HepG2 (cell line): Measurements from ENCODE around the gene RGS19. TPM values are rescaled to one million over a fixed set of nuclear protein-coding genes. Genes with fewer than 3 reads are reported as not detected.

Experiments used
- ARNT2 ChIP-seq: sonication (generic); formaldehyde crosslinking; IDR thresholded peaks from 2 replicates; pipeline ENCODE4 v1.8.0; 2022; ENCODE audit warnings: mild to moderate bottlenecking, low read depth, missing genetic modification reagents, moderate library complexity
- ARNTL ChIP-seq: sonication (generic); formaldehyde crosslinking; IDR thresholded peaks from 2 replicates; pipeline ENCODE4 v1.4.0; 2020; ENCODE audit warnings: mild to moderate bottlenecking, missing genetic modification reagents
- DPF2 ChIP-seq: sonication (generic); formaldehyde crosslinking; IDR thresholded peaks from 2 replicates; pipeline ENCODE4 v1.4.0; 2020; ENCODE audit warnings: mild to moderate bottlenecking, low read depth, missing genetic modification reagents, borderline replicate concordance
- EZH2 ChIP-seq: conservative IDR thresholded peaks from 2 replicates; pipeline ENCODE4 v1.6.1; 2012; ENCODE audit warnings: mild to moderate bottlenecking, low read depth, low read length, moderate library complexity
- FOSL2 ChIP-seq: sonication (generic); formaldehyde crosslinking; IDR thresholded peaks from 2 replicates; pipeline ENCODE4 v1.4.0; 2020; ENCODE audit warnings: missing genetic modification reagents
- HOXA9 ChIP-seq: sonication (generic); formaldehyde crosslinking; IDR thresholded peaks from 2 replicates; pipeline ENCODE4 v1.8.1; 2022; ENCODE audit warnings: missing genetic modification reagents, mild to moderate bottlenecking, moderate library complexity, borderline replicate concordance
- MEIS1 ChIP-seq: sonication (generic); formaldehyde crosslinking; IDR thresholded peaks from 2 replicates; pipeline ENCODE4 v1.9.0; 2021; ENCODE audit warnings: mild to moderate bottlenecking, missing genetic modification reagents, moderate library complexity, borderline replicate concordance
- PITX1 ChIP-seq: sonication (generic); formaldehyde crosslinking; IDR thresholded peaks from 2 replicates; pipeline ENCODE4 v1.5.1; 2020; ENCODE audit warnings: mild to moderate bottlenecking, missing genetic modification reagents
- PTBP1 ChIP-seq: fragments of 200-400 bp; formaldehyde crosslinking; IDR thresholded peaks from 2 replicates; pipeline ENCODE4 v1.6.1; 2018; ENCODE audit warnings: low read length, low read depth; ENCODE audit not compliant: poor library complexity, severe bottlenecking
- RBAK ChIP-seq: sonication (generic); formaldehyde crosslinking; IDR thresholded peaks from 2 replicates; pipeline ENCODE4 v1.5.1; 2020; ENCODE audit warnings: mild to moderate bottlenecking, missing genetic modification reagents
- SNAI1 ChIP-seq: sonication (generic); formaldehyde crosslinking; IDR thresholded peaks from 2 replicates; pipeline ENCODE4 v1.5.0; 2020; ENCODE audit warnings: mild to moderate bottlenecking, missing genetic modification reagents, borderline replicate concordance
- SRSF1 ChIP-seq: fragments of 200-400 bp; formaldehyde crosslinking; optimal IDR thresholded peaks from 2 replicates; pipeline ENCODE3; 2017; ENCODE audit warnings: mild to moderate bottlenecking, low read depth, low read length, moderate library complexity
- ZBTB8A ChIP-seq: sonication (generic); formaldehyde crosslinking; IDR thresholded peaks from 2 replicates; pipeline ENCODE4 v1.4.0; 2020; ENCODE audit warnings: mild to moderate bottlenecking, low read depth, missing genetic modification reagents, borderline replicate concordance
- ZNF589 ChIP-seq: sonication (generic); formaldehyde crosslinking; conservative IDR thresholded peaks from 2 replicates; pipeline ENCODE4 v1.8.0; 2022; ENCODE audit warnings: mild to moderate bottlenecking, moderate library complexity, missing genetic modification reagents
- ZNF749 ChIP-seq: sonication (generic); formaldehyde crosslinking; IDR thresholded peaks from 2 replicates; pipeline ENCODE4 v1.8.0; 2022; ENCODE audit warnings: mild to moderate bottlenecking, missing genetic modification reagents, moderate library complexity, borderline replicate concordance
- ZNF879 ChIP-seq: sonication (generic); formaldehyde crosslinking; IDR thresholded peaks from 2 replicates; pipeline ENCODE4 v1.8.1; 2023; ENCODE audit warnings: missing genetic modification reagents
- ZSCAN25 ChIP-seq: sonication (generic); formaldehyde crosslinking; IDR thresholded peaks from 2 replicates; pipeline ENCODE4 v1.8.0; 2022; ENCODE audit warnings: mild to moderate bottlenecking, missing genetic modification reagents
- polyA plus RNA-seq, 8 experiments: library from polyadenylated mRNA; depleted of rRNA in 3 of 8; stranded (reverse) in 7 of 8; unstranded in 1 of 8; fragments of >200 nt; fragmentation: Illumina TruSeq in 4 of 8; extraction: Trizol in 4 of 8; gene quantifications; 2 replicates each; pipeline versions ENCODE4 v1.2.1 to v1.2.3, GENCODE V29; 2011 to 2016; ENCODE audit warnings: low read depth in 4 of 8, missing spikeins in 1 of 8, mixed read lengths in 1 of 8; ENCODE audit not compliant: insufficient read depth in 1 of 8
- total RNA-seq, 5 experiments: library from RNA; depleted of rRNA; stranded (reverse); fragments of >200 nt; fragmentation: Illumina TruSeq; extraction: Trizol; gene quantifications; 2 replicates each; pipeline ENCODE4 v1.2.3, GENCODE V29; 2016; ENCODE audit warnings: low read depth in 1 of 5
- TF ChIP-seq, protein P1 (sequence below), 2 experiments: sonication (generic) in 1 of 2; formaldehyde crosslinking in 1 of 2; IDR thresholded peaks; 2 replicates each; pipeline versions ENCODE4 v1.4.0 to v1.6.1; 2016 to 2020; ENCODE audit warnings: borderline replicate concordance in 1 of 2, low read depth in 1 of 2, mild to moderate bottlenecking in 1 of 2, missing genetic modification reagents in 1 of 2
- TF ChIP-seq, protein P2 (sequence below): sonication (generic); formaldehyde crosslinking; IDR thresholded peaks from 2 replicates; pipeline ENCODE4 v1.4.0; 2020; ENCODE audit warnings: missing genetic modification reagents
- TF ChIP-seq, protein P3 (sequence below): sonication (generic); formaldehyde crosslinking; IDR thresholded peaks from 2 replicates; pipeline ENCODE4 v1.8.0; 2022; ENCODE audit warnings: low read depth, missing genetic modification reagents
- TF ChIP-seq, protein P4 (sequence below): IDR thresholded peaks from 2 replicates; pipeline ENCODE4 v1.6.1; 2012; ENCODE audit warnings: inconsistent platforms

Gene RGS19
- total and polyA plus RNA-seq, 2 of the 13 experiments (the other 11 are each of a cell fraction or from before 2014, with no cell fraction given): 10.7 to 11.9 TPM

DNA sequence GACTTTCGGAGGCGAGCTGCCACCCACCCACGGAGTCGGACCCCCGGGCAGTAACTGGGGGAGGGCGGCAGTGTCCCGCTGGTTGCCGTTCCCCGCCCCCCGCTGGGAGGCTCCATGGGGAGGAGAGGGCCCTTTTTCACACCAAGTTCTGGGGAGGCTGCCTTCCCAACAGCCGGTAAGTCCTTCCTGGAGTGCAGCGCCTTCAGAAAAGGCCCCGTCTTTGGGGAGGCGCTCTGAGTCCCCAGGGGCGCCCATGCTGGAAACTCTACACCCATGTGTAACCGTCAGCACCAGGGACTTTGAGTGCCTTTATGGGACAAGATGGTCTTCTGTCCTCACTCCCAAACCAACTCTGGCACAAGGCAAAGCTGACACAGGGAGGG, 29.4 kb downstream of the RGS19 start (continued):
- TF ChIP-seq, protein P1, sequence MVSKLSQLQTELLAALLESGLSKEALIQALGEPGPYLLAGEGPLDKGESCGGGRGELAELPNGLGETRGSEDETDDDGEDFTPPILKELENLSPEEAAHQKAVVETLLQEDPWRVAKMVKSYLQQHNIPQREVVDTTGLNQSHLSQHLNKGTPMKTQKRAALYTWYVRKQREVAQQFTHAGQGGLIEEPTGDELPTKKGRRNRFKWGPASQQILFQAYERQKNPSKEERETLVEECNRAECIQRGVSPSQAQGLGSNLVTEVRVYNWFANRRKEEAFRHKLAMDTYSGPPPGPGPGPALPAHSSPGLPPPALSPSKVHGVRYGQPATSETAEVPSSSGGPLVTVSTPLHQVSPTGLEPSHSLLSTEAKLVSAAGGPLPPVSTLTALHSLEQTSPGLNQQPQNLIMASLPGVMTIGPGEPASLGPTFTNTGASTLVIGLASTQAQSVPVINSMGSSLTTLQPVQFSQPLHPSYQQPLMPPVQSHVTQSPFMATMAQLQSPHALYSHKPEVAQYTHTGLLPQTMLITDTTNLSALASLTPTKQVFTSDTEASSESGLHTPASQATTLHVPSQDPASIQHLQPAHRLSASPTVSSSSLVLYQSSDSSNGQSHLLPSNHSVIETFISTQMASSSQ (IDR thresholded peaks at IDR 0.05; ENCODE audit: low read depth): no peak
- TF ChIP-seq, protein P1 (CRISPR knock-in tag; IDR thresholded peaks at IDR 0.05; ENCODE audit: borderline replicate concordance): peak; percentile 50; the same call in 1 of the 2 replicates
- no peak for TF ChIP-seq EZH2
- peak; percentile 97 for TF ChIP-seq SRSF1
- 0 out of 2 replicates have a peak, but pooled peaks have one; percentile 12 for TF ChIP-seq ZNF749 (CRISPR knock-in tag)
- peak; percentile 55; the same call in 1 of the 2 replicates for TF ChIP-seq DPF2 (CRISPR knock-in tag)
- TF ChIP-seq ZNF879 (CRISPR knock-in tag): peak; percentile 35; the same call in 1 of the 2 replicates
- TF ChIP-seq, protein P2, sequence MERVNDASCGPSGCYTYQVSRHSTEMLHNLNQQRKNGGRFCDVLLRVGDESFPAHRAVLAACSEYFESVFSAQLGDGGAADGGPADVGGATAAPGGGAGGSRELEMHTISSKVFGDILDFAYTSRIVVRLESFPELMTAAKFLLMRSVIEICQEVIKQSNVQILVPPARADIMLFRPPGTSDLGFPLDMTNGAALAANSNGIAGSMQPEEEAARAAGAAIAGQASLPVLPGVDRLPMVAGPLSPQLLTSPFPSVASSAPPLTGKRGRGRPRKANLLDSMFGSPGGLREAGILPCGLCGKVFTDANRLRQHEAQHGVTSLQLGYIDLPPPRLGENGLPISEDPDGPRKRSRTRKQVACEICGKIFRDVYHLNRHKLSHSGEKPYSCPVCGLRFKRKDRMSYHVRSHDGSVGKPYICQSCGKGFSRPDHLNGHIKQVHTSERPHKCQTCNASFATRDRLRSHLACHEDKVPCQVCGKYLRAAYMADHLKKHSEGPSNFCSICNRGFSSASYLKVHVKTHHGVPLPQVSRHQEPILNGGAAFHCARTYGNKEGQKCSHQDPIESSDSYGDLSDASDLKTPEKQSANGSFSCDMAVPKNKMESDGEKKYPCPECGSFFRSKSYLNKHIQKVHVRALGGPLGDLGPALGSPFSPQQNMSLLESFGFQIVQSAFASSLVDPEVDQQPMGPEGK: peak; percentile 93
- no peak for TF ChIP-seq PITX1
- 0 out of 2 replicates have a peak, but pooled peaks have one; percentile 60 for TF ChIP-seq HOXA9 (CRISPR knock-in tag)
- TF ChIP-seq ARNT2: peak; percentile 72; the same call in 1 of the 2 replicates
- TF ChIP-seq PTBP1: peak; percentile 81
- TF ChIP-seq, protein P3, sequence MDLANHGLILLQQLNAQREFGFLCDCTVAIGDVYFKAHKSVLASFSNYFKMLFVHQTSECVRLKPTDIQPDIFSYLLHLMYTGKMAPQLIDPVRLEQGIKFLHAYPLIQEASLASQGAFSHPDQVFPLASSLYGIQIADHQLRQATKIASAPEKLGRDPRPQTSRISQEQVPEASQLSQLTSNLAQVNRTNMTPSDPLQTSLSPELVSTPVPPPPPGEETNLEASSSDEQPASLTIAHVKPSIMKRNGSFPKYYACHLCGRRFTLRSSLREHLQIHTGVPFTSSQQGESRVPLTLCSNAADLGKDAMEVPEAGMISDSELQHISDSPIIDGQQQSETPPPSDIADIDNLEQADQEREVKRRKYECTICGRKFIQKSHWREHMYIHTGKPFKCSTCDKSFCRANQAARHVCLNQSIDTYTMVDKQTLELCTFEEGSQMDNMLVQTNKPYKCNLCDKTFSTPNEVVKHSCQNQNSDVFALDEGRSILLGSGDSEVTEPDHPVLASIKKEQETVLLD: peak; percentile 76; the same call in 1 of the 2 replicates
- TF ChIP-seq, protein P4, sequence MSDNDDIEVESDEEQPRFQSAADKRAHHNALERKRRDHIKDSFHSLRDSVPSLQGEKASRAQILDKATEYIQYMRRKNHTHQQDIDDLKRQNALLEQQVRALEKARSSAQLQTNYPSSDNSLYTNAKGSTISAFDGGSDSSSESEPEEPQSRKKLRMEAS: peak; percentile 28; the same call in 1 of the 2 replicates
- peak; percentile 12 for TF ChIP-seq ZSCAN25
- peak; percentile 49 for TF ChIP-seq MEIS1 (CRISPR knock-in tag)
- TF ChIP-seq RBAK (CRISPR knock-in tag): 0 out of 2 replicates have a peak, but pooled peaks have one; percentile 5
- peak; percentile 36; the same call in 1 of the 2 replicates for TF ChIP-seq SNAI1 (CRISPR knock-in tag)
- TF ChIP-seq FOSL2: no peak
- TF ChIP-seq ZNF589 (CRISPR knock-in tag): peak; percentile 72
- peak; percentile 29; the same call in 1 of the 2 replicates for TF ChIP-seq ARNTL (CRISPR knock-in tag)
- 0 out of 2 replicates have a peak, but pooled peaks have one; percentile 40 for TF ChIP-seq ZBTB8A
